HG02642 (cell line): ENCODE measurements around the gene LPIN1.
"Not testable (repeated sequence)": the region's sequence is repeated elsewhere in the genome, so short reads cannot be mapped to it uniquely, and the experiment has no call there.

Source experiments
- ATAC-seq: cut with Tn5 transposase; IDR thresholded peaks from one replicate; pipeline ENCODE4 v1.9.1; 2021; ENCODE audit warnings: mild to moderate bottlenecking; ENCODE audit not compliant: unreplicated experiment, poor library complexity

Gene LPIN1

DNA sequence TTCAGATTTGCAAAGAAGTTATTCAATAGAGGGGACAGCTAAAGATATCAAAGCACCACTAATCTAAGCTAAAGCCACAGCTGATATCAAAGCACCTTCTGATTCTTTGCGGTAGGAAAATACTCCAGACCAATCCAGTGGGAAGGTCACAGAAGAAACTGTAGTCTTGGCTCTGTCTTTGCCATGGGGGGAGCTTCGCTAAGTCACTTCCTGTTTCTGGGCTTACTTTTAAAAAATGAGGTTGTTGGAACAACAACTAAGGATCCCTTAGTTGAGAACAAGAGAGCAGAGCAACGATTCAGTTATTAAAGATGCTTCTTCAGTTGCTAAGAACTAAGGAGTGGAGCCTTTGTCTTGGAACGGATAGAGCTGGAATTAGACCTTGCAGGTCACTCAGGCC, 12.2 kb downstream of the LPIN1 start:
- no peak for ATAC-seq

DNA sequence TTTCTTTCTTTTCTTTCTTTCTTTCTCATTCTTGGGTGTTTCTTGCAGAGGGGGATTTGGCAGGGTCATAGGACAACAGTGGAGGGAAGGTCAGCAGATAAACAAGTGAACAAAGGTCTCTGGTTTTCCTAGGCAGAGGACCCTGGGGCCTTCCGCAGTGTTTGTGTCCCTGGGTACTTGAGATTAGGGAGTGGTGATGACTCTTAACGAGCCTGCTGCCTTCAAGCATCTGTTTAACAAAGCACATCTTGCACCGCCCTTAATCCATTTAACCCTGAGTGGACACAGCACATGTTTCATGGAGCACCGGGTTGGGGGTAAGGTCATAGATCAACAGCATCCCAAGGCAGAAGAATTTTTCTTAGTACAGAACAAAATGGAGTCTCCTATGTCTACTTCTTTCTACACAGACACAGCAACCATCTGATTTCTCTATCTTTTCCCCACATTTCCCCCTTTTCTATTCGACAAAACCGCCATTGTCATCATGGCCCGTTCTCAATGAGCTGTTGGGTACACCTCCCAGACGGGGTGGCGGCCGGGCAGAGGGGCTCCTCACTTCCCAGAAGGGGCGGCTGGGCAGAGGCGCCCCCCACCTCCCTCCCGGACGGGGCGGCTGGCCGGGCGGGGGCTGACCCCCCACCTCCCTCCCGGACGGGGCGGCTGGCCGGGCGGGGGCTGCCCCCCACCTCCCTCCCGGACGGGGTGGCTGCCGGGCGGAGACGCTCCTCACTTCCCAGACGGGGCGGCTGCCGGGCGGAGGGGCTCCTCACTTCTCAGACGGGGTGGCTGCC, 12.9 kb downstream of the LPIN1 start:
- not testable (repeated sequence) for ATAC-seq

DNA sequence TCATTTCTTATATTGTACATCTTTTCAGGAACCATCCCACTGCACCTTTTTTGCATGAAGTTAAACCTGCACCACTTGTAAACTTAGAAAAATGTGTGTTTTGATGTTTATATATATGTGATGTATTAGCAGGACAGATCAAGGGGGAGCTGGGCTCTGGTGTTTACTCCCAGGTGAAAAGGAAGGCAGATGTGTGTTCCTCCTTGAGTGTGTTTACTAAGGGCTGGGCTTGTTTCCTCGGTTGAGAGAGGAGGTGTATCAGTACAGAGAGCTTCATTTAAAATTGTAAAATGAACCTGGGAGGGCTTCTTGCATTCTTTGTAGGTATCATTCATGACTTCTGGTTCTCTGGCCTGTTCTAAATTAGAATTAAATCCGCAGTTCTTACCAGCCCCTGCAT, 14.8 kb downstream of the LPIN1 start:
- ATAC-seq: no peak

DNA sequence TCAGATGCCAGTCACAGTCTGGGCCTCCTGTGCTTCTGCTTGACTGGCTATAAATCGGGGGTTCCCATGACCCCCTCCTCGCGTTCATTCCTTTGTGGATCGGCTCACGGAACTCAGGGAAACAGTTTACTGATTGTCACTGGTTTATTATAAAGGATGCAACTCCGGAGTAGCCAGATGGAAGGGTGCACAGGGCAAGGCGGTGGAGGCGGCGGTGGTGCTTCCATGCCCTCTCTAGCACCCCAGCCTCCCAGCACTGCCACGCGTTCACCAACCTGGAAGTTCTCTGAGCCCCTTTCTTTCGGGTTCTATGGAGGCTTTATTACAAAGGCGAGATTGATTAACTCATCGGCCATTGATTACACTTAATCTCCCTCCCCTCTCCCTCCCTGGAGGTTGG, 15.6 kb downstream of the LPIN1 start:
- no peak for ATAC-seq

DNA sequence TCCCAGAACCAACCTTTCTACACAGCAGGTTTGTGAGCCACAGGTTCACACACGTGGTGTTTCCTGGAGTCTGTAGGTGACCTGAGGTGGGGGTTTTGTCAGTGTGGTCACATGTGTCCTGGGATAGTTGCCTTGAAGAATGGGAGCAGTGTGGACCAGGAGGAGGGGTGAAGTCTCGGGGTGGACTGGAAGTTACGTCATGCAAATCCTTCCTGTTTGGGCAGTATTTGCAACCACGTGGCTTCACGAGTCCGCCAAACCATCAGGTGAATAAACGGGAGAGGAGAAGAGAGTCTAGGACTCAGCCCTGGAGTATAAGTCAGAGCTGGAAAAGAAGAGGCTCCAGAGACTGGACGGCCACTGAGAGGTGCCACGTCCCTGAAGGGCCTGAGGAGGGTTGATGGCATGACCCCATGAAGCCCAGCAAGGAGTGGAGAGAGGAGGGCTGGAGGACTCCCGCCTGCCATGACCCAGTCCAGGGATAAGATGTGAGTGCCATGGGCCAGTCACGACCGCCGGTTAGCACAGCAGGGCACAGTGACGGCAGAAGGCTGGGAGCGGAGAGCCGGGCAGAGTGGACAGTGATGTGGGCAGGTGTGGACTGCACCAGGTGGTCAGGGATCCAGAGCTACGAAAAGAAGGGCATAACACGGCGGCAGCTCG, 16.5 kb downstream of the LPIN1 start:
- no peak for ATAC-seq

GRCh38 chr2:11764359-11764758, 17.9 kb downstream of the LPIN1 start:
- no peak for ATAC-seq

GRCh38 chr2:11764920-11765319, 18.5 kb downstream of the LPIN1 start:
- no peak for ATAC-seq

- no peak for ATAC-seq
These were observed 19.1 kb downstream of the LPIN1 start for GRCh38 chr2:11765501-11765900.

DNA sequence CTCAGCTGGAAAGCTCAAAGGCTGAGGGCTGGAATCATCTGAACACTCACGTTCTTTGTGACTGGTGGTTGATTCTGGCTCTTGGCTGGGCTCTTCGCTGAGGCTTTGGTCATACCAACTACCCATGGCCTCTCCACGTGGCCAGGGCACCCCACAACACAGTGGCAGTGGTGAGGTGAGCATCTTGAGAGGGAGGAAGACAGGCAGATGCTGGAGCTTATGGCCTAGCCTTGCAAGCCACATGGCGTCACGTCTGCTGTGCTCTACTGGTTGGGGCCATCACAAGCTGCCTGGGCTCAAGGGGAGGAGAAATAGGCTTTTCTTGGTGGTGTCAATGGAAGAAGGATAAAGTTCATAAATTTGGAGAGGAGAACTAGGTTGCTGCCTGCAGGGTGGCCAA, 19.6 kb downstream of the LPIN1 start:
- ATAC-seq: no peak

DNA sequence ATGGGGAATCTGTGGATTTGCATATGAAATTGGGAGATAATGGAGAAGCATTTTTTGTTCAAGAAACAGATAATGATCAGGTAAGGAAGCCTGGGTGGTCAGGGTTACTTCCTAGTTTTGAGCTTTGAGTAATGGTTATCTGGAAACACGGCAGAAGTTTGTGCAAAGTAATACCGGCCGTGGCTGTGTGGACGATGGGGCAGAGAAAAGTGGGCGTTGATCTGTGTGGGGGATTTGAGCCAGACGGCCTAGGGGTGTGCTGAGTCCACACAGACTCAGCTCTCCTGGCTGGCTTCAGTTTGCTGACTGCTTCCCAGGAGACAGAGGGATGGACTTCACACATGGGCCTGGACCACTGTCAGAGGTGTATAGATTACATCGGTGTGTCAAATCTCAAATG, 21.3 kb downstream of the LPIN1 start:
- ATAC-seq: no peak

GRCh38 chr2:11768946-11769345, 22.5 kb downstream of the LPIN1 start:
- ATAC-seq: no peak

DNA sequence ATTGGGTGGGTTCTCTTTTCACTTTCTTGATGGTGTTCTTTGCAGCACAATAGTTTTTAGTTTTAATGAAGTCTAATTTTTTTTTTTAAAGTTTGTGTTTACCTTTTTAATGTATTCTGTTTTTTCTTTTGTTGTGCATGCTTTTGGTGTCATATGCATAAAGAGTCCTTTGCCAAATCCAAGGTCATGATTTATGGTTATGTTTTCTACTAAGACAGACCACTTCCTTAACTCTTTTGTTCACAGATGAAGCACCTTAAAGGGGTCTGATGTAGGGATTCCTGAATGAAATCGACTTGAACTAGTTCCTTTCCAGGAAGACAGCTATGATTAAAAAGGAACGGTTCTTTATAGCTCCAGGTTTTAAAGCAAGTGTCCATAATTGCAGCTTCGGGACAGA, 23.1 kb downstream of the LPIN1 start:
- no peak for ATAC-seq

DNA sequence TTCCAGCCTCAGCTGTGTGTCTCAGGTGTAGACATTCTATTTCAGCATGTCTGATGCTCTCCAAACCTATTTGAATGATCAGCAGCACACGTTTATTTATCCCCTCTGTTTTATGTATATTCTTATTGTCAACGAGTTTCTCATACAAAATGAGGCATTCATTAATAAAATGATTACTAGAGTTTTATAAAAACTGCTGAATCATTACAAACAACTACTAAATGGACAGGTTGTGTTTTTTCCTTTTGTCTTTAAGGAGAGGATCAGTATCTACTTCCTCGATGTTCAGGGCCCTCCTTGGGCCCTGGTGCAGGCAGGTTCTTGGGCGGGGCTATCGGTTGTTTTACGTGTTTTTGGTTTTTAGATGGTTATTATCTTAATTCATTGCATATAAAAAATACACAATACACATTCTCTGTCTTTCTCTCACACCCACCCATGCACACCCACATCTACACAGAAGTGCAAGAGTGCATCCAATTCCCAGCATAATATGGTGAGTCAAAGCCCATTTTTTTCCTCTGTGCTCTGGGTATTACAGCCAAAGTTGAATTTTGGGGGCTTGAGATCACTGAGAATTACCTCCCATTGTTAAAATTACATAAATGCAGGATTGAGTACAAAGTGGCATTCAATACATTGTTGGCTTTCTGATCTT, 24.2 kb downstream of the LPIN1 start:
- ATAC-seq: no peak

- no peak for ATAC-seq
These were observed 25.7 kb downstream of the LPIN1 start for GRCh38 chr2:11771971-11772615.

DNA sequence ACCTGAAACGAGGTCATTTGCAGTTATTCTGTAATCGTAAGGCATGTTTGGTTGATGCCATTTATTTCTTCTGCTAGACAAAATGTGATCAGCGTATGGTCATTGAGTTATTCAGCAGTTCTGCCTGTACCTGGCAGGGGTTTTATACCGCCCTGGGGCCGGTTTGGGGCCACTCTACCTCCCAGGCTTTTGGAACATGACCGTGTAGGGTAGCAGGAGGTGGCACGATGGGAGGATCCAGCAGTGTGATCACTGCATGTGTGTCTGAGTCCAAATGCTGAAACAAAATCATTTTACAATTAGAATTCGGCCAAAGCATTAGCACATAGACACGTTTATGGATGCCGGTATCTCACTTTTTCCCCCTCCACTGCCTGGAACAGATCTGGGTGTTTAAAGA, 26.7 kb downstream of the LPIN1 start:
- no peak for ATAC-seq

GRCh38 chr2:11773747-11774525, 27.5 kb downstream of the LPIN1 start:
- ATAC-seq: no peak

- no peak for ATAC-seq
These were observed 28.2 kb downstream of the LPIN1 start for GRCh38 chr2:11774600-11774999.

- peak; percentile 67 for ATAC-seq
These were observed 29.0 kb downstream of the LPIN1 start for GRCh38 chr2:11775384-11775783.

- ATAC-seq: no peak
These were observed 30.8 kb downstream of the LPIN1 start for GRCh38 chr2:11777066-11777782.
